Measurements from ENCODE around the gene SELENOK. TPM values are rescaled to one million over a fixed set of nuclear protein-coding genes. Genes with fewer than 3 reads are reported as not detected.
A peak's percentile ranks its signal among the peaks of the same experiment; 100 is the strongest.
"Not testable (repeated sequence)": the region's sequence is repeated elsewhere in the genome, so short reads cannot be mapped to it uniquely, and the experiment has no call there.

SELENOK gene
- polyA plus RNA-seq, 1 experiment: 20.3 TPM

- H3K36me3 ChIP-seq (ENCODE audit: control insufficient read depth, insufficient read depth, low read length): no peaks in the 10 kb centered on the region
- no peak overlapping the region for H3K4me3 ChIP-seq (ENCODE audit: low read depth, low read length)
- peak; percentile 81 for TF ChIP-seq CTCF (IDR thresholded peaks at IDR 0.05; ENCODE audit: insufficient read depth, low read depth, low read length)
- ChIA-PET CTCF (interaction anchor here (0.6 to 2.6 kb wide), 16 partner anchors 10 to 1808 kb away, joined by 3 to 23 read pairs (median 4); no protein-coding TSS in a partner anchor), POLR2A (no interaction called here)
- DNase-seq (ENCODE audit: low read depth): no peak
- H3K27me3 ChIP-seq (ENCODE audit: control insufficient read depth, insufficient read depth, low read length): 0 out of 2 replicates have a peak, but pooled peaks cover 2% of the 10 kb centered on the region
Measured at GRCh38 chr3:53938645-53939044, 47.0 kb upstream of the SELENOK start.

GRCh38 chr3:53936347-53936746 is 44.7 kb upstream of the SELENOK start:
- CTCF ChIA-PET: interaction anchor here (1.0 kb wide), 1 partner anchor 8 kb away, joined by 3 read pairs; no protein-coding TSS in a partner anchor
- 0 out of 2 replicates have a peak, but pooled peaks cover 2% of the 10 kb centered on the region for H3K27me3 ChIP-seq (ENCODE audit: control insufficient read depth, insufficient read depth, low read length)
- no peaks in the 10 kb centered on the region for H3K36me3 ChIP-seq (ENCODE audit: control insufficient read depth, insufficient read depth, low read length)
- TF ChIP-seq CTCF (IDR thresholded peaks at IDR 0.05; ENCODE audit: insufficient read depth, low read depth, low read length): no peak
- POLR2A ChIA-PET: interaction anchor here (0.6 kb wide), 1 partner anchor 45 kb away, joined by 9 read pairs; the partner anchor contains the start of gene SELENOK
- no peak overlapping the region for H3K4me3 ChIP-seq (ENCODE audit: low read depth, low read length)
- no peak for DNase-seq (ENCODE audit: low read depth)

GRCh38 chr3:53935283-53935901 is 43.7 kb upstream of the SELENOK start:
- H3K36me3 ChIP-seq (ENCODE audit: control insufficient read depth, insufficient read depth, low read length): no peaks in the 10 kb centered on the region
- CTCF ChIA-PET: no interaction called here
- DNase-seq (ENCODE audit: low read depth): no peak
- H3K27me3 ChIP-seq (ENCODE audit: control insufficient read depth, insufficient read depth, low read length): 0 out of 2 replicates have a peak, but pooled peaks cover 2% of the 10 kb centered on the region
- no peak overlapping the region for H3K4me3 ChIP-seq (ENCODE audit: low read depth, low read length)
- no peak for TF ChIP-seq CTCF (IDR thresholded peaks at IDR 0.05; ENCODE audit: insufficient read depth, low read depth, low read length)
- POLR2A ChIA-PET: no interaction called here

GRCh38 chr3:53927208-53927872 is 35.7 kb upstream of the SELENOK start:
- H3K4me3 ChIP-seq (ENCODE audit: low read depth, low read length); DNase-seq (ENCODE audit: low read depth); POLR2A ChIA-PET; H3K27me3 ChIP-seq (ENCODE audit: control insufficient read depth, insufficient read depth, low read length); H3K36me3 ChIP-seq (ENCODE audit: control insufficient read depth, insufficient read depth, low read length): not testable (repeated sequence)
- CTCF ChIA-PET: interaction anchor here (4.4 kb wide), 1 partner anchor 11 kb away, joined by 23 read pairs; no protein-coding TSS in a partner anchor

- no peak for DNase-seq (ENCODE audit: low read depth)
- H3K4me3 ChIP-seq (ENCODE audit: low read depth, low read length): no peak overlapping the region
- CTCF ChIA-PET: interaction anchor here (0.6 to 3.5 kb wide), 2 partner anchors 30 to 251 kb away, joined by 3 to 13 read pairs; no protein-coding TSS in a partner anchor
- H3K36me3 ChIP-seq (ENCODE audit: control insufficient read depth, insufficient read depth, low read length): no peaks in the 10 kb centered on the region
- no peaks in the 10 kb centered on the region for H3K27me3 ChIP-seq (ENCODE audit: control insufficient read depth, insufficient read depth, low read length)
- TF ChIP-seq CTCF (IDR thresholded peaks at IDR 0.05; ENCODE audit: insufficient read depth, low read depth, low read length): peak; percentile 62
- POLR2A ChIA-PET: no interaction called here
Measured at GRCh38 chr3:53921296-53921695, 29.6 kb upstream of the SELENOK start.

Data from BJ (cell line).